ENCODE data around the gene PRPH2.

- no peak for TF ChIP-seq ZBTB3 (CRISPR knock-in tag; IDR thresholded peaks at IDR 0.05; ENCODE audit: borderline replicate concordance, low read depth)
- TF ChIP-seq ZNF580 (CRISPR knock-in tag; IDR thresholded peaks at IDR 0.05; ENCODE audit: borderline replicate concordance, low read depth): no peak
- TF ChIP-seq POLR2A (IDR thresholded peaks at IDR 0.05; ENCODE audit: insufficient read depth in 1 of 2, low read depth in 2 of 2, low read length in 2 of 2): no peak
- TF ChIP-seq ZNF331 (CRISPR knock-in tag; IDR thresholded peaks at IDR 0.05): no peak
- no peak for TF ChIP-seq CTCF (CRISPR knock-in tag; IDR thresholded peaks at IDR 0.05)
- no peak for TF ChIP-seq BRF2 (CRISPR knock-in tag; IDR thresholded peaks at IDR 0.05)
- no peak for TF ChIP-seq RAD21 (CRISPR knock-in tag; IDR thresholded peaks at IDR 0.05)
- TF ChIP-seq CEBPG (CRISPR knock-in tag; IDR thresholded peaks at IDR 0.05): no peak
- no peak for TF ChIP-seq ZNF562 (CRISPR knock-in tag; IDR thresholded peaks at IDR 0.05; ENCODE audit: borderline replicate concordance)
- TF ChIP-seq FOXM1 (CRISPR knock-in tag; IDR thresholded peaks at IDR 0.05): no peak
- TF ChIP-seq SIX4 (CRISPR knock-in tag; IDR thresholded peaks at IDR 0.05): no peak
- no peak for TF ChIP-seq ZNF24 (IDR thresholded peaks at IDR 0.05)
- TF ChIP-seq EP300 (IDR thresholded peaks at IDR 0.05; ENCODE audit: low read depth in 2 of 2, low read length in 2 of 2): no peak
- TF ChIP-seq EP300 (CRISPR knock-in tag; IDR thresholded peaks at IDR 0.05; ENCODE audit: borderline replicate concordance): no peak
Observed at GRCh38 chr6:42698217-42698616, 24.2 kb downstream of the PRPH2 start.
